Raji (cell line): Measurements from ENCODE around the gene RMND5A.

Experiments used
- POLR2A ChIP-seq: IDR thresholded peaks from 2 replicates; pipeline ENCODE4 v1.6.1; 2011; ENCODE audit warnings: low read depth, low read length, control low read depth; ENCODE audit not compliant: insufficient read depth

RMND5A gene

DNA sequence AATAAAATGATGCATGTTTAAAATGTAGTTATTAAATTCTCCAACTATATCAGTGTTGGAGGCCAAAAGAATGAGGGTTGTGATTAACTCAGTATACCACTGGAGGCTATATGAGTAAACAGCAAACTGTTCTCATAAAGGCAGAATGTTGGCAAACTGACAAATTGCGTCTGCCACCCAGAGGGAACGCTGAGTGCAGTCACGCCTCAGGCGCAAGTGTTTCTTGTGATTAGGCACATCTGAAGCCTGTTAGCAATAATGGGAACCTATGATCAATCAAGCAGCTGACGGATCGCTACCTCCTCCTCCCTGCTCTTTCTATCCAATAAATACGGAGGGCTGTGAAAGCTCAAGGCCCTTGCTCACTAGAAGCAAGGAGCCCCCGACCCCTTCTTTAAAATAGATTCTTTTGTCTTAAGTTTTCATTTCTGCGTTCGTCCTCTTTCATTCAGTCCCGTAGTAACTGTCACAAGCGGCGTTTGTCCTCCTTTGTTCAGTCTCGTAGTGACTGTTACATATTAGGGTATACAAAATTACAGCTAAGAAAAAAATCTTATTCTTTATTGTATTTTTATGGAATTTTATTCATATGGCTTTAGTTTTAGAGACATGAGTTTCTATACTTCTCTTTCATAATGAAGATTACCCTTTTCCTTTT lies 16.3 kb upstream of the RMND5A start:
- TF ChIP-seq POLR2A, result no peak

DNA sequence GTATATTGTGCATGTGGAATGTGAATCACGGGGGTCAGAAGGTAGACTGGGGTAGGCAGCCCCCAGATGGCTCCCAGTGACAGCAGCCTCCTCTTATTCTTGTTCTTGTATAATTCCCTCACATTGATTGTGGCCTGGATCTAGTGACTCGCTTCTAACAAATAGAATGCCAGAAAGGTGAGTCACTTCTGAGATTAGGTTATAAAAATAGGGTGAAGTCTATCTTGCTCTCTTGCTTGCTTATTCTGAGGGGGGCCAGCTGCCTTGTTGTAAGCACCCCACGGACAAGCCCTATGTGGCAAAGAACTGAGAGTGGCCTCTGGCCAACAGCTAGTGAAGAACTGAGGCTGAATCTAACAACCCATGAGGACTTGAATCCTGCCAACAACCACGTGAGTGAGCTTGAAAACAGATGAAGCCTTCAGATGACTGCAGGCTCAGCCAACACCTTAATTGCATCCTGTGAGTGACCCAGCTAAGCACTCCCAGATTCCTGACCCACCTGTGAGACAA lies 15.6 kb upstream of the RMND5A start:
- TF ChIP-seq POLR2A, result no peak

DNA sequence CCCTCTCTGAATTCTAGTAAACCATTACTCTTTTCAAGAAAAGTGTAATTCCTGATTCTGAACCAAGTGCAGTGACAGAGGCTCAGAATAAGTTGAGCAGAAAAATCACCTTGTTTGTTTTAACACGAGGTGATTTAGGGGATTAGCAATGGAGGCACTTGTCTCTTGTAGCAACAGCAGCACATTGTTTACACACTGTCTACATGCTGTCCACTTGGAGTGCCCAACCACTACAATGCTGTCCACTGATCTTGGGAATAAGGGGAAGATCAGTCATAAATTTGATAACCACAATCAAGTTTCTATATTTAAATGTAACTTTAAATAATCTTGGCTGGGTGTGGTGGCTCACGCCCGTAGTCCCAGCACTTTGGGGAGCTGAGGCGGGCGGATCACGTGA lies 13.9 kb upstream of the RMND5A start:
- no peak for TF ChIP-seq POLR2A

DNA sequence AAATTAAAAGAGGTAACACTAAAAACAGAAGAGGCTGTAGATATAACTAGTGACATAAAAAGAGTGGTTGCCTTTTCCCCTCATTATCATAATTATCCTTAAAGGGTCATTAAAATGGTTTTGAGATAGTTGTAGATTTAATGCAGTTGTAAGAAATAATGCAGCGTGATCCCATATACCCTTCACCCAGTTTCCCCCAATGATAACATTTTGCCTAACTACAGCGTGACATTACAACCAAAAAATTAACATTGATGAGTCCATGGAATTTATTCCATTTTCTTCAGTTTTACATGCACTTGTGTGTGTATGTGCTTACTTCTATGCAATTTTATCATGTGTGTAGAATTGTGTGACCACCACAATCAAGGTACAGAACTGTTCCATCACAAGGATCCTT lies 13.2 kb upstream of the RMND5A start:
- TF ChIP-seq POLR2A, result no peak

DNA sequence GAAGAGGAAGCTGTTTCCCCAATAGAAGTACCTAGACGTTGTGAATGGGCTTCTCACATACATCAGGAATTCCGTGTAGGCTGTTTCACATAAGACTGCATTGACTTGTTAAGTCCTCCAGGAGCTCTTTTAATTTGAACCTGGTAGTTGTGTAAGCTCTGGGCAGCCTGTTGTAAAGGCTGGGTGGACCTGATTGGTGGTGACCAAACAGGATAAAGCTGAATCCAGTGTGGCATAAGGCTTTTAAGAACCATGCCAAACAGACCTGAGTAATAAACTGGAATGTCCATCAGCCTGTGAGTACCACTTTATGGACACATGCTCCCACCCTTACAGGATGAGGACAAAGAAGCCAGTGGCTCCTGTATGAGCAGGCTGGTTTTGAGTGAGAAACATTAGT lies 24.1 kb downstream of the RMND5A start:
- TF ChIP-seq POLR2A, result no peak

DNA sequence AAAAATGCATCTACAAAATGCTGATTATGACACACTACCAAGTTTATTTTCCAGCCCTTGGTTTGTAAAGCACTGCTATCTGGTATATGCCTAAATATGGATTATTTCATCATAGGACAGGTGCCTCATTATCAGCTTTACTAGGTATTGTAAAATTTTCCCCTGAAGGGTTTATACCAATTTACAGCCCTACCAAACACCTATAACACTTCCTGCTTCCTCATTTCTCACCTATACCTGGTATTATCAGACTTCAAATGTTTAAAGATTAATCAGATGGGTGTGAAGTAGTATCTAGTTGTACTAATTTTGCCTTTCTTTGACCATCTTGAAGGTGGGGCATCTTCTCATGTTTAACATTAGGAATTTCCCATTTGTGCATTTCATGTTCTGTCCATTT lies 26.8 kb downstream of the RMND5A start:
- TF ChIP-seq POLR2A, result no peak

DNA sequence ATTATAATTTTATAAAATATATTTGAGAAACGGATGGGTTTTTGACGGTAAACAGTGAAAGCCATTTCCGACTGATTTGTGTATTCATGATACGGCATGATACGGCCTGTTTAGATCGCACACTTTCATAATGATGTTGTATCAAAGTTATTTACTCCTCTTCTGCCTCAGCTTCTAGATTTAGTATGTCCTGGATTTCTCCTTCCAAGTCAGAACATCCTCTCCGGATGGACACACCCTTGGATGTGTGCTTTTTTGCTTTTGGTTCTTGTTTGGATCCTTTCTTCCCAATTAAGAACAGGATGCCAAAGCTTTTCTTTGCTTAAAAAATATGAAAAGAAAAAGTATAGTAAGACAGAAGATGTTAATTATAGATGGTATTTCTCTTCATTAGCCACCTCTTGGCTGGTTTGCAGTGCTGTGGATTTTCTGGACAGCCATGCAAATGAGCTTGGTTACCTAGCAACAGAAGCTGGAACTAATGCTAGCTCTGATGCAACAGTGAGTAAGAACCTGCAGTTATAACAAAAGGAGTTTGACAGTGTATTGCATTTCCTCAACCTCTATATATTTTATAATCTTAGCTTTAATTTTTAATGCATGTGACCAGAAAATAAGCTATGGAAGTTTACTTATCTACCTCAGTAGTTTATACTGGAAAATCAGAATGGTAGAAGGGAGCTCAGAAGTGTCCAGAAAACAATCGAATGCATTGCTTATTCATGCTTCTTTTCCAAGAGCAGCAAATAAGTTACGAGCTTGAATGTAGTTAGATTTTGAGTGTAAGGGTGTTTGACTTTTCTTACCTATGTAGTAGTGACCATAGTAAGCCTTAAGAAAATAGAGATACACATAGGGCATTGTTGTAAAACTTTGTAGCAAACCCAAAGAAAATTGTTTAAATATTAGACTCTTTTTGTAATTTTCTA lies 27.9 kb downstream of the RMND5A start:
- TF ChIP-seq POLR2A, result no peak

DNA sequence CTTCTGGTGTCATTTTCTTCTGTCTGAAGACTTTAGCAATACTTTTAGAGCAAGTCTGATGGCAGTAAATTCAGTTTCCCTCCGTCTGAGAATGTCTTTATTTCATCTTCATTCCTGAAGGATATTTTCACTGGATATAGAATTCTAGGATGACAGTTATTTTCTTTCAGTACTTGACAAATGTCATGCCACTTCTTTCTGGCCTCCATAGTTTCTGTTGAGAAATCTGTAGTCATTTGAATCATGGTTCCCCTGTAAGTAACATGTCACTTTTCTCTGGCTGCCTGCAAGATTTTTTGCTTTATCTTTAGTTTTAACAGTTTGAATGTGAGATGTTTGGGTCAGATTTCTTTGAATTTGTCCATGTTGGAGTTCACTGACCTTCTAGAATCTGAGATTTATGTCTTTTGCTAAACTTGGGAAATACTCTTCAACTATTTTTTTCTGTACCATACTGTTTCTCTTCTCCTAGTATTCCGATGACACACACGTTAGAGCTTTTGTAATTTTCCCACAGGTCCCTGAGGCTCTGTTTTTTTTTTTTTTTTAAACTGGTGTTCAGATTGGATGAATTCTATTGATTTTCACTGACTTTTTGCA lies 30.2 kb downstream of the RMND5A start:
- no peak for TF ChIP-seq POLR2A

DNA sequence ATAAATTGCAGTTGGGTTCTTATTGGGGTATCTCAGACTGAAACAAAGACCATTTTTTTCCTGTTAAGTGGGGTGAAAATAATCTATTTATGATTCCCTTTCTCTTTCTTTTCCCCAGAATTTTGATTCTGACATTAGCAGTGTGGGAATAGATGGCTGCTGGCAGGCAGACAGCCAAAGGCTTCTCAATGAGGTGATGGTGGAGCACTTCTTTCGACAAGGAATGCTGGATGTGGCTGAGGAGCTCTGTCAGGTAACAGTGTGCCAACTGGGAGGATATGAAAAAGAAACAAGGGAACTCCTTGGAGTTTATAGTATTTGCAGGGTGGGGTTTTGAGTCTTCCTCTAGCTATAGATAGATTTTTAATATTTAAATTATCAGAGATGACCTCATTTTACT lies 31.7 kb downstream of the RMND5A start:
- TF ChIP-seq POLR2A, result no peak

DNA sequence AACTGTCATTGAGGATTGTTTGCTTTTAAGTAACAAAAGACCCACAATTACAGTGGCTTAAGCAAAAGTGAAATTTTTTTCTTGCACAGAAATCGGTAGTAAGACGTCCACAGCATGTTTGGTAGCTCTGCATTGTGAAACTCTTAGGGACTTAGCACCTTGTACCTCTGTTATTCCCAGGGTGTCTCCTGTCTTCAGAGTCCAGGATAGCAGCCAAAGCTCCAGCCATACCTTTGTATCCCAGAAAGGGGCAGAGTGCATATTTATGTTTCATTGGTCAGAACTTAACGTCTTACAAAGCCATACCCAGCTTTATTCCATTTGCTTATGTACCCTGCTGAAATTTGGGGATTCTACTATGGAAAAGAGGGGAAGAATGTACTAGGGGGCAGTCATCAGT lies 32.8 kb downstream of the RMND5A start:
- TF ChIP-seq POLR2A, result no peak

DNA sequence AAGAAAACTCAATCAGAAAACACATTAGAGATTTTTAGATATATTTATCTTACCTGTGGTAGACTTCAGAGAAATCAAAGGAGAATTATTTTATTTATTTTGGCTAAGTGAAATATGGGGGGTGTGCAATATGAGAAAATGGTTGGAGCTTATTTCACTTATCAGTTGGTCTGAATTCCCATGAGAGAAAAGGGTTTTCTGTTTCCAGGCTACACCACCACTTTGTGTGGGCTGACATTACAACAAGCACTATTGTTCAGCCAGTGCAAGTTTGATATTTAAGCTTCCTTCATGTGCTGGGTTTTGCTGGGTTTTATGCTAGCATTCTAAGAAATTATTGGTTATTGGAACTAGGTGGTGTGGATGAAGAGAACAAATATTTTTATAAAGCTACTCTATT lies 33.5 kb downstream of the RMND5A start:
- no peak for TF ChIP-seq POLR2A

DNA sequence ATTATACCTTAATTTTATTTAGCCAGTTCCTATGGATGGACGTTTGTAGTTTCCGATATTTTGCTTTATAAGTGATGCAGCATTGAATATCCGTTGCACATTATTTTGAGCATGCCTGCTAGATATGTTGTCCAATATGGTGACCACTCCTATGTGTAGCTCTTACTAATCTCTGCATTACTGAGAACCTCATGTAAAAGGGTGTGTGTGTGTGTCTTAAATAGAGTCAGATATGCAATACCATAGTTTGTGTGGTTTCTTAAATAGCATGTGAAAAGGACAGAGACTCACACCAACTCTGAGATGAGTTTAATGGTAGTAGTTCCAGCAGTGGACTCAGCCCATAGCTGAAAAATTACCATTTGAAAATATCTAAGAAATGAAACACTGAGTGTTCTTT lies 38.3 kb downstream of the RMND5A start:
- no peak for TF ChIP-seq POLR2A

DNA sequence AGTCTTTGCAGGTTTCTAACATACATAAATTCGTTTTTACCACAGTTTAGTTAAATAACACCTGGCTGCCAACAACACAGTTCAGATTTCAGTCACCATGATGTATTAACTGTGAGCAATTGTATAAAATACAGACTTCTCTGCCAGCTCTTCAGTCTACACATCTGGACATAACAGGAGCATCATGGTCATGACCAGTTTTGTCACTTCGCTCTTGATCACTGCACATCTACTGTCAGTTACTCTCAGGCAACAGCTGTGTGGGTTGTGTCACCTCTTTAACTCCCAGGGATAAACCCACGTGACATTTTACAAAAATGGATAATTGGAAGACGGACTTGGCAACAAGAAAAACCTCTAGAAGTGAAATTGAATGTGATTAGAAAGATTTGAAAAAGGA lies 40.3 kb downstream of the RMND5A start:
- no peak for TF ChIP-seq POLR2A

DNA sequence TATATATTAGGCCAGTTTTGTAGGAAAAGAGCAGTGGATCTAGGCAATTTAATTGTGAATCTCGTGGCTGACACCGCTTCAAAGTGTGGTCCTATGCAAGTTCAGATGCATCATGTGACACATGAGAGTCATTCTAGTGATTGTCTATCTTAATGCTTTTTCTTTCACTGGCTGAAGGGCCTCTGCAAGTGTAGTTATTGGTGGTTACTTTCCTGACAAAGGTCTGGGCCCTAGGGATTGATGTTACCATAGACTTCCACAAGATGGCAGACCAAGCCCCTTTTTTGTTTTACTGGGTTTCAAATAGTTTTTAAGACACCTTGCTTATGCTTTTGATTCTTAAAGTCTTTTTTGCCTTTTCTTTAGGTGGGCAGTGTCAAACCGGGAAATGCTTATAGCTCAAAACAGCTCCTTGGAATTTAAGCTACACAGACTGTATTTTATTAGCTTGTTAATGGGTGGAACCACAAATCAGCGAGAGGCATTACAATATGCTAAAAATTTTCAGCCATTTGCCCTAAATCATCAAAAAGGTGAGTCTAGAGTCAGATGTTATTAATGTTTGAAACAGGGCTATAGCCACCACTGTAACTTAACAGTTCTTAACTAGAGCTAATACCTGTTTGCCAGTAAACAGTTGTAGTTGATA lies 44.7 kb downstream of the RMND5A start:
- no peak for TF ChIP-seq POLR2A

DNA sequence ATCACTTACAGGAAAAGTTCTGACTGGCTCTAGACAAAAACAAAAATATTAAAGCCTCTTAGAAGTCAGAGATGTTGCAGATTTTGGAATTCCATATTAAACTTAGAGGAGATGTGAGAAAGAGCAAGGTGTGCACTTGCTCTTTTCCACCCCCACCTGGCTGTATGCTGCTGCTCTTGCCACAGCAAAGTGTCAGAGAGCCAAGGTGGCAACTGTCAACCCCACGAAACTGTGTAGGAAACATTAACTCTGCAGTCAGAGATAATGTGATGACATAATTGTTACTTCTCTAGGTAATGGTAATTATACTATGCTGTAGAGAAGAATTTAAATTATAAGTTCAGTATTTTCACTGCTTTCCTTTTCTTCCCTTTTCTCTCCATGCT lies 45.2 kb downstream of the RMND5A start:
- no peak for TF ChIP-seq POLR2A
